ENCODE data around the gene CXCL5. TPM values are rescaled to one million over a fixed set of nuclear protein-coding genes. Genes with fewer than 3 reads are reported as not detected.

CXCL5 gene
- total RNA-seq, 1 experiment from 2014 or later, result not detected

GRCh38 chr4:74015126-74015780 is 16.8 kb upstream of the CXCL5 start:
- Histone ChIP-seq H3K4me2 (no peak overlapping the region), H3K4me1 (replicated peaks; ENCODE audit: insufficient read depth) (no peaks in the 10 kb centered on the region), H3K9me3 (ENCODE audit: insufficient read depth, low read depth) (no peaks in the 10 kb centered on the region), H3F3A (ENCODE audit: insufficient read depth, low read depth) (no peaks in the 10 kb centered on the region), H3K79me2 (ENCODE audit: low read depth) (no peaks in the 10 kb centered on the region), H3K27ac (no peak overlapping the region), H2AFZ (no peak overlapping the region), H3K36me3 (ENCODE audit: low read depth) (no peaks in the 10 kb centered on the region), H3K27me3 (ENCODE audit: insufficient read depth, low read depth) (no peaks in the 10 kb centered on the region), H3K4me3 (no peak overlapping the region), H4K20me1 (ENCODE audit: insufficient read depth) (no peaks in the 10 kb centered on the region), H3K9me2 (ENCODE audit: insufficient read depth) (no peaks in the 10 kb centered on the region)
- TF ChIP-seq CTCF (conservative IDR thresholded peaks at IDR 0.05), result no peak
- TF ChIP-seq EZH2 (IDR thresholded peaks at IDR 0.05; ENCODE audit: low read depth), result no peak
- CTCF ChIA-PET, result no interaction called here
- intact Hi-C loops (cut with micrococcal nuclease; ENCODE audit: unreplicated experiment), result no loop called here
- no peak for DNase-seq
- POLR2A ChIA-PET (ENCODE audit: unreplicated experiment), result no interaction called here
- no TSS peak for BruUV-seq (replicated peaks)

- no peaks in the 10 kb centered on the region for H3K9me2 ChIP-seq (ENCODE audit: insufficient read depth)
- no peak for DNase-seq
- H3K27me3 ChIP-seq (ENCODE audit: insufficient read depth, low read depth), result no peaks in the 10 kb centered on the region
- intact Hi-C loops (cut with micrococcal nuclease; ENCODE audit: unreplicated experiment), result no loop called here
- no peak overlapping the region for H3K27ac ChIP-seq
- H3K9me3 ChIP-seq (ENCODE audit: insufficient read depth, low read depth), result no peaks in the 10 kb centered on the region
- ChIA-PET POLR2A (ENCODE audit: unreplicated experiment) (interaction anchor here (0.6 kb wide), 1 partner anchor 144 kb away, joined by 21 read pairs; no protein-coding TSS in a partner anchor), CTCF (no interaction called here)
- TF ChIP-seq EZH2 (IDR thresholded peaks at IDR 0.05; ENCODE audit: low read depth) (no peak), CTCF (conservative IDR thresholded peaks at IDR 0.05) (no peak)
- H3K79me2 ChIP-seq (ENCODE audit: low read depth), result no peaks in the 10 kb centered on the region
- H3K4me3 ChIP-seq, result no peak overlapping the region
- H4K20me1 ChIP-seq (ENCODE audit: insufficient read depth), result no peaks in the 10 kb centered on the region
- no peaks in the 10 kb centered on the region for H3K36me3 ChIP-seq (ENCODE audit: low read depth)
- H3K4me1 ChIP-seq (replicated peaks; ENCODE audit: insufficient read depth), result no peaks in the 10 kb centered on the region
- no TSS peak for BruUV-seq (replicated peaks)
- H3F3A ChIP-seq (ENCODE audit: insufficient read depth, low read depth), result no peaks in the 10 kb centered on the region
- H2AFZ ChIP-seq, result no peak overlapping the region
- H3K4me2 ChIP-seq, result no peak overlapping the region
These were observed 15.9 kb upstream of the CXCL5 start for GRCh38 chr4:74014332-74014731.

- intact Hi-C loops (cut with micrococcal nuclease; ENCODE audit: unreplicated experiment), result no loop called here
- no TSS peak for BruUV-seq (replicated peaks)
- H3K4me2 ChIP-seq, result no peak overlapping the region
These were observed 14.8 kb upstream of the CXCL5 start for GRCh38 chr4:74013264-74013663.

More at GRCh38 chr4:74013264-74013663, 14.8 kb upstream of the CXCL5 start:
- ChIA-PET CTCF (no interaction called here), POLR2A (ENCODE audit: unreplicated experiment) (no interaction called here)
- Histone ChIP-seq H3K36me3 (ENCODE audit: low read depth) (no peaks in the 10 kb centered on the region), H3F3A (ENCODE audit: insufficient read depth, low read depth) (no peaks in the 10 kb centered on the region), H3K9me2 (ENCODE audit: insufficient read depth) (no peaks in the 10 kb centered on the region), H3K27me3 (ENCODE audit: insufficient read depth, low read depth) (no peaks in the 10 kb centered on the region), H3K9me3 (ENCODE audit: insufficient read depth, low read depth) (no peaks in the 10 kb centered on the region), H3K4me1 (replicated peaks; ENCODE audit: insufficient read depth) (no peaks in the 10 kb centered on the region), H2AFZ (no peak overlapping the region), H3K79me2 (ENCODE audit: low read depth) (no peaks in the 10 kb centered on the region), H4K20me1 (ENCODE audit: insufficient read depth) (no peaks in the 10 kb centered on the region), H3K27ac (no peak overlapping the region), H3K4me3 (no peak overlapping the region)
- DNase-seq, result no peak
- TF ChIP-seq CTCF (conservative IDR thresholded peaks at IDR 0.05) (no peak), EZH2 (IDR thresholded peaks at IDR 0.05; ENCODE audit: low read depth) (no peak)

All from PC-9 (cell line).